Inflammatory macrophage treated with lipopolysaccharide for 4 hours (primary cell): ENCODE measurements around the gene DNAJC16.
"Not testable (repeated sequence)": the region's sequence is repeated elsewhere in the genome, so short reads cannot be mapped to it uniquely, and the experiment has no call there.

ENCODE experiments used
- DNase-seq: peaks from one replicate; pipeline ENCODE4 v3.0.0-alpha.2; 2020

DNAJC16 gene

GRCh38 chr1:15508700-15509487, 17.8 kb upstream of the DNAJC16 start:
- no peak for DNase-seq

- no peak for DNase-seq
Measured at GRCh38 chr1:15509586-15509985, 17.1 kb upstream of the DNAJC16 start.

GRCh38 chr1:15510611-15511405, 15.8 kb upstream of the DNAJC16 start:
- no peak for DNase-seq

- no peak for DNase-seq
Measured at GRCh38 chr1:15513192-15513591, 13.5 kb upstream of the DNAJC16 start.

- no peak for DNase-seq
Measured at GRCh38 chr1:15513919-15514318, 12.7 kb upstream of the DNAJC16 start.

- not testable (repeated sequence) for DNase-seq
Measured at GRCh38 chr1:15514557-15514956, 12.1 kb upstream of the DNAJC16 start.

GRCh38 chr1:15515022-15515663, 11.5 kb upstream of the DNAJC16 start:
- DNase-seq = peak; percentile 60

- no peak for DNase-seq
Measured at GRCh38 chr1:15519625-15520024, 7.0 kb upstream of the DNAJC16 start.

- not testable (repeated sequence) for DNase-seq
Measured at GRCh38 chr1:15521206-15521906, 5.3 kb upstream of the DNAJC16 start.

- DNase-seq = no peak
Measured at GRCh38 chr1:15522551-15522950, 4.1 kb upstream of the DNAJC16 start.

- DNase-seq = peak; percentile 68
Measured at GRCh38 chr1:15523104-15524020, 3.3 kb upstream of the DNAJC16 start.

- no peak for DNase-seq
Measured at GRCh38 chr1:15524021-15524282, 2.7 kb upstream of the DNAJC16 start, which contains the start of gene CASP9. CASP9 (minus strand) TSS chr1:15524215; CDS start chr1:15524200, 15 bp downstream.

GRCh38 chr1:15524283-15525049, 2.2 kb upstream of the DNAJC16 start:
- peak; percentile 99 for DNase-seq

- no peak for DNase-seq
Measured at GRCh38 chr1:15525050-15526020, 1.3 kb upstream of the DNAJC16 start.

- DNase-seq = no peak
Measured at GRCh38 chr1:15526021-15526489, 593 bp upstream of the DNAJC16 start.

- DNase-seq = no peak
Measured at GRCh38 chr1:15531003-15531402, 4.4 kb downstream of the DNAJC16 start.

- DNase-seq = peak; percentile 5
Measured at GRCh38 chr1:15531682-15532081, 5.0 kb downstream of the DNAJC16 start.

GRCh38 chr1:15538771-15539170, 12.1 kb downstream of the DNAJC16 start:
- DNase-seq = no peak

GRCh38 chr1:15540186-15540585, 13.5 kb downstream of the DNAJC16 start:
- DNase-seq = no peak
